NOMO-1 (cell line): ENCODE measurements around the gene BTBD1.

Experiments
- DNase-seq, 2 experiments: peaks; one replicate each; lab custom pipeline; 2025; ENCODE audit not compliant: unreplicated experiment in 2 of 2; lab: John Stamatoyannopoulos, UW

Gene BTBD1

GRCh38 chr15:82999426-82999825 is 67.6 kb downstream of the BTBD1 start:
- DNase-seq: no peak

GRCh38 chr15:82995938-82996337 is 71.1 kb downstream of the BTBD1 start:
- DNase-seq: no peak

- no peak for DNase-seq
These were observed 72.0 kb downstream of the BTBD1 start for GRCh38 chr15:82995076-82995475.

GRCh38 chr15:82993144-82993543 is 73.9 kb downstream of the BTBD1 start:
- DNase-seq: no peak

GRCh38 chr15:82992436-82992998 is 74.5 kb downstream of the BTBD1 start:
- DNase-seq: no peak

GRCh38 chr15:82986442-82986780 is 80.6 kb downstream of the BTBD1 start:
- peak in 1 of 2 experiments; percentile 44 for DNase-seq

GRCh38 chr15:82985688-82986441 is 81.2 kb downstream of the BTBD1 start, which contains the start of gene RAMAC:
RAMAC (plus strand) TSS chr15:82986210; CDS start chr15:82989019, 2,809 bp downstream.
- peak; percentile 94 to 96 for DNase-seq

- no peak for DNase-seq
These were observed 86.1 kb downstream of the BTBD1 start for GRCh38 chr15:82980981-82981380.

- DNase-seq: no peak
These were observed 87.3 kb downstream of the BTBD1 start for GRCh38 chr15:82979726-82980125.

- DNase-seq: no peak
These were observed 88.6 kb downstream of the BTBD1 start for GRCh38 chr15:82978438-82978837.

GRCh38 chr15:82977076-82977475 is 90.0 kb downstream of the BTBD1 start:
- DNase-seq: no peak

GRCh38 chr15:82972990-82973389 is 94.1 kb downstream of the BTBD1 start:
- no peak for DNase-seq

GRCh38 chr15:82971218-82971984 is 95.7 kb downstream of the BTBD1 start:
- no peak for DNase-seq

- no peak for DNase-seq
These were observed 96.4 kb downstream of the BTBD1 start for GRCh38 chr15:82970696-82971095.

- no peak for DNase-seq
These were observed 96.9 kb downstream of the BTBD1 start for GRCh38 chr15:82970078-82970686.

GRCh38 chr15:82969353-82969752 is 97.7 kb downstream of the BTBD1 start:
- DNase-seq: peak in 1 of 2 experiments; percentile 38

- DNase-seq: peak; percentile 80 to 83
These were observed 99.0 kb downstream of the BTBD1 start for GRCh38 chr15:82968066-82968465.

- DNase-seq: peak in 1 of 2 experiments; percentile 16
These were observed 100.4 kb downstream of the BTBD1 start for GRCh38 chr15:82966671-82967071.
